ENCODE data around the gene CXCL6. TPM values are rescaled to one million over a fixed set of nuclear protein-coding genes. Genes with fewer than 3 reads are reported as not detected.

Gene CXCL6
- polyA plus RNA-seq, 1 of the 3 experiments (the other 2 are of a cell fraction) = 0.02 TPM

DNA sequence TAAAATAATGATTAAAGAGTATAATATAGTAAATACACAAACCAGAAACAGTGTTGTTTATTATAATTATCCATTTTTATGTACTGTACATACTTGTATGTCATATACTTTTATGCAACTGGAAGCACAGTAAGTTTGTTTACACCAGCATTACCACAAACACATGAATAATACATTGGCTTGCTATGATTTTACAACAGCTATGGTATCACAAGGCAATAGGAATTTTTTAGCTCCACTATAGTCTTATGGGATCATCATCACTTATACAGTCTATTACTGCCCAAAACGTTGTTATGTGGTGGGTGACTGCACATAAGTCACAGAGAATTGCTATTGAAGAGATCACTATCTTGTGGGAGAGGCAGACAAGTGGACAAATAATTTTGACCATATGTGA lies 14.8 kb downstream of the CXCL6 start:
- Histone ChIP-seq H3K9me2 (no peaks in the 10 kb centered on the region), H3F3A (replicated peaks; ENCODE audit: insufficient read depth) (no peaks in the 10 kb centered on the region), H3K36me3 (replicated peaks in 1 of 2; ENCODE audit: control insufficient read depth in 1 of 2, insufficient read depth in 2 of 2, low read length in 1 of 2) (no peaks in the 10 kb centered on the region), H3K4me3 (ENCODE audit: low read depth in 2 of 2, low read length in 1 of 2) (no peak overlapping the region), H3K79me2 (ENCODE audit: insufficient read depth) (no peaks in the 10 kb centered on the region), H3K9me3 (no peaks in the 10 kb centered on the region), H3K27me3 (ENCODE audit: insufficient read depth) (peaks cover 15% of the 10 kb centered on the region; the same call in 1 of the 2 replicates), H2AFZ (ENCODE audit: low read depth) (no peak overlapping the region), H4K20me1 (ENCODE audit: insufficient read depth) (no peaks in the 10 kb centered on the region), H3K4me1 (ENCODE audit: control insufficient read depth in 1 of 2, insufficient read depth in 2 of 2, low read depth in 1 of 2, low read length in 1 of 2) (no peaks in the 10 kb centered on the region), H3K27ac (ENCODE audit: low read depth in 2 of 2, low read length in 1 of 2) (no peak overlapping the region), H3K4me2 (no peak overlapping the region), H3K9ac (no peak overlapping the region)
- TF ChIP-seq MEF2A (IDR thresholded peaks at IDR 0.05; ENCODE audit: borderline replicate concordance, low read depth) = no peak
- TF ChIP-seq, protein P1, sequence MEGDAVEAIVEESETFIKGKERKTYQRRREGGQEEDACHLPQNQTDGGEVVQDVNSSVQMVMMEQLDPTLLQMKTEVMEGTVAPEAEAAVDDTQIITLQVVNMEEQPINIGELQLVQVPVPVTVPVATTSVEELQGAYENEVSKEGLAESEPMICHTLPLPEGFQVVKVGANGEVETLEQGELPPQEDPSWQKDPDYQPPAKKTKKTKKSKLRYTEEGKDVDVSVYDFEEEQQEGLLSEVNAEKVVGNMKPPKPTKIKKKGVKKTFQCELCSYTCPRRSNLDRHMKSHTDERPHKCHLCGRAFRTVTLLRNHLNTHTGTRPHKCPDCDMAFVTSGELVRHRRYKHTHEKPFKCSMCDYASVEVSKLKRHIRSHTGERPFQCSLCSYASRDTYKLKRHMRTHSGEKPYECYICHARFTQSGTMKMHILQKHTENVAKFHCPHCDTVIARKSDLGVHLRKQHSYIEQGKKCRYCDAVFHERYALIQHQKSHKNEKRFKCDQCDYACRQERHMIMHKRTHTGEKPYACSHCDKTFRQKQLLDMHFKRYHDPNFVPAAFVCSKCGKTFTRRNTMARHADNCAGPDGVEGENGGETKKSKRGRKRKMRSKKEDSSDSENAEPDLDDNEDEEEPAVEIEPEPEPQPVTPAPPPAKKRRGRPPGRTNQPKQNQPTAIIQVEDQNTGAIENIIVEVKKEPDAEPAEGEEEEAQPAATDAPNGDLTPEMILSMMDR (IDR thresholded peaks at IDR 0.05) = no peak
- no peak for TF ChIP-seq GATA2 (CRISPR knock-in tag; IDR thresholded peaks at IDR 0.05)
- TF ChIP-seq EZH2phosphoT487 (IDR thresholded peaks at IDR 0.05; ENCODE audit: borderline replicate concordance, low read depth) = no peak
- TF ChIP-seq RXRA (IDR thresholded peaks at IDR 0.05; ENCODE audit: borderline replicate concordance, low read depth) = no peak
- TF ChIP-seq, protein P2, sequence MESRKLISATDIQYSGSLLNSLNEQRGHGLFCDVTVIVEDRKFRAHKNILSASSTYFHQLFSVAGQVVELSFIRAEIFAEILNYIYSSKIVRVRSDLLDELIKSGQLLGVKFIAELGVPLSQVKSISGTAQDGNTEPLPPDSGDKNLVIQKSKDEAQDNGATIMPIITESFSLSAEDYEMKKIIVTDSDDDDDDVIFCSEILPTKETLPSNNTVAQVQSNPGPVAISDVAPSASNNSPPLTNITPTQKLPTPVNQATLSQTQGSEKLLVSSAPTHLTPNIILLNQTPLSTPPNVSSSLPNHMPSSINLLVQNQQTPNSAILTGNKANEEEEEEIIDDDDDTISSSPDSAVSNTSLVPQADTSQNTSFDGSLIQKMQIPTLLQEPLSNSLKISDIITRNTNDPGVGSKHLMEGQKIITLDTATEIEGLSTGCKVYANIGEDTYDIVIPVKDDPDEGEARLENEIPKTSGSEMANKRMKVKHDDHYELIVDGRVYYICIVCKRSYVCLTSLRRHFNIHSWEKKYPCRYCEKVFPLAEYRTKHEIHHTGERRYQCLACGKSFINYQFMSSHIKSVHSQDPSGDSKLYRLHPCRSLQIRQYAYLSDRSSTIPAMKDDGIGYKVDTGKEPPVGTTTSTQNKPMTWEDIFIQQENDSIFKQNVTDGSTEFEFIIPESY (IDR thresholded peaks at IDR 0.05; ENCODE audit: borderline replicate concordance, low read depth) = no peak
- TF ChIP-seq SMC3 (IDR thresholded peaks at IDR 0.05; ENCODE audit: low read depth, low read length) = no peak
- TF ChIP-seq RAD21 (IDR thresholded peaks at IDR 0.05; ENCODE audit: low read length) = no peak
- no peak for TF ChIP-seq TEAD4 (IDR thresholded peaks at IDR 0.05; ENCODE audit: borderline replicate concordance, insufficient read depth)
- DNase-seq = no peak
- ChIA-PET POLR2A (no interaction called here), CTCF (no interaction called here)
- WGBS (ENCODE audit: low lambda C conversion rate) = 4% methylated on average over 1 of the region's 1 CpG

DNA sequence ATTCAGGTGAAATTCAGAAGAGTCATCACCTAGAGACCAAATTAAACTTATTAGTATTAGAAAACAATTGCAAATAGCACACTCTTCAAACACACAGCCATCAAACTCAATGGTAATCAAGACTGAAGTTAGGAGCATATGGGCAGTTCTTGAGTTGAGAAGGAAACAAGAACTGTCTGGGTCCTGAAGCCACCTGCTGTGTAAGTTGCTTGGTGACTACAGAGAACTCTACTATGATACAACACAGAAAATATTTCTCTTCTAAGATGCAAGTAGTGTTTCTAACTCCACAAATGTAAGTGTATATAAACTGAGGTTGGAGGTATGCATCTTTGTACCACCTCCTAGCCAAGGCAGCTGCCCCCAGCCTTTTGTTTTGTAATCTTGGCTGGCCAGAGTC lies 16.3 kb downstream of the CXCL6 start:
- Histone ChIP-seq H3K36me3 (replicated peaks in 1 of 2; ENCODE audit: control insufficient read depth in 1 of 2, insufficient read depth in 2 of 2, low read length in 1 of 2) (no peaks in the 10 kb centered on the region), H3K9me3 (no peaks in the 10 kb centered on the region), H3K4me2 (no peak overlapping the region), H4K20me1 (ENCODE audit: insufficient read depth) (no peaks in the 10 kb centered on the region), H3K9me2 (no peaks in the 10 kb centered on the region), H3K4me3 (ENCODE audit: low read depth in 2 of 2, low read length in 1 of 2) (no peak overlapping the region), H3K79me2 (ENCODE audit: insufficient read depth) (no peaks in the 10 kb centered on the region), H3K27ac (ENCODE audit: low read depth in 2 of 2, low read length in 1 of 2) (no peak overlapping the region), H2AFZ (ENCODE audit: low read depth) (no peak overlapping the region), H3K27me3 (ENCODE audit: insufficient read depth) (peaks cover 6% of the 10 kb centered on the region; the same call in 1 of the 2 replicates), H3K9ac (no peak overlapping the region), H3F3A (replicated peaks; ENCODE audit: insufficient read depth) (no peaks in the 10 kb centered on the region), H3K4me1 (ENCODE audit: control insufficient read depth in 1 of 2, insufficient read depth in 2 of 2, low read depth in 1 of 2, low read length in 1 of 2) (no peaks in the 10 kb centered on the region)
- DNase-seq = no peak
- no peak for TF ChIP-seq POLR2AphosphoS5 (IDR thresholded peaks at IDR 0.05; ENCODE audit: low read depth, low read length)
- no peak for TF ChIP-seq NRF1 (IDR thresholded peaks at IDR 0.05; ENCODE audit: low read depth, low read length)
- TF ChIP-seq, protein P3, sequence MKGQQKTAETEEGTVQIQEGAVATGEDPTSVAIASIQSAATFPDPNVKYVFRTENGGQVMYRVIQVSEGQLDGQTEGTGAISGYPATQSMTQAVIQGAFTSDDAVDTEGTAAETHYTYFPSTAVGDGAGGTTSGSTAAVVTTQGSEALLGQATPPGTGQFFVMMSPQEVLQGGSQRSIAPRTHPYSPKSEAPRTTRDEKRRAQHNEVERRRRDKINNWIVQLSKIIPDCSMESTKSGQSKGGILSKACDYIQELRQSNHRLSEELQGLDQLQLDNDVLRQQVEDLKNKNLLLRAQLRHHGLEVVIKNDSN (IDR thresholded peaks at IDR 0.05; ENCODE audit: borderline replicate concordance, low read depth) = no peak
- no peak for TF ChIP-seq TCF12 (IDR thresholded peaks at IDR 0.05)
- TF ChIP-seq, protein P2 (IDR thresholded peaks at IDR 0.05; ENCODE audit: borderline replicate concordance, low read depth) = no peak
- TF ChIP-seq TAF1 (IDR thresholded peaks at IDR 0.05; ENCODE audit: borderline replicate concordance, low read depth, low read length) = no peak
- no peak for TF ChIP-seq MXI1 (IDR thresholded peaks at IDR 0.05; ENCODE audit: low read depth, low read length)
- no peak for TF ChIP-seq FOXM1 (IDR thresholded peaks at IDR 0.05; ENCODE audit: low read depth)
- TF ChIP-seq, protein P1 (IDR thresholded peaks at IDR 0.05) = no peak
- TF ChIP-seq MEF2A (IDR thresholded peaks at IDR 0.05; ENCODE audit: borderline replicate concordance, low read depth) = no peak
- CTCF ChIA-PET = no interaction called here
- POLR2A ChIA-PET = interaction anchor here (0.7 kb wide), 1 partner anchor 568 kb away, joined by 3 read pairs; no protein-coding TSS in a partner anchor
